AG09309 (cell line): ENCODE measurements around the gene TAPBPL.

Experiments
- DNase-seq: peaks from one replicate; pipeline ENCODE4 v3.0.0-alpha.2; 2010; ENCODE audit warnings: low read depth
- H3K4me3 ChIP-seq: 2 replicates; pipeline ENCODE4 v1.5.1; 2011; ENCODE audit warnings: mild to moderate bottlenecking, low read depth, low read length, moderate library complexity; ENCODE audit not compliant: control insufficient read depth
- TF ChIP-seq, protein P1 (sequence below): IDR thresholded peaks from 2 replicates; pipeline ENCODE4 v1.5.1; 2011; ENCODE audit warnings: mild to moderate bottlenecking, low read depth, low read length, inconsistent platforms; ENCODE audit not compliant: insufficient read depth, control insufficient read depth; ENCODE audit errors: missing control alignments

Gene TAPBPL

DNA sequence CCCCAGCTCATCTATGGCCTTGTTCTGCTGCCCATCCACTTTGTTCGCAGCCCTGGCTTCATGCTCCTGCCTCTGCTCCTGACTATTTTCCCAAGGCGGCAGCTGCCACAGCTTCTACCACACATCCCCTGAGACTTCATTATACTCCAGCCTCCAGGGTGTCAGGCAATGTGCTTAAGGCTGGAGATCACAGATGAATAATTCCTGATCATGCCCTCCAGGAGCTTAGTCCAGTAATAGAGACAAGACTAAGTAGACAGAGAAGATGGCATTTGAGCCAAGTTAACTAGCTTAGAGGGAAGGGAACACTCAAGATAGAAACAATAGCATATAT lies 7.1 kb downstream of the TAPBPL start:
- no peak overlapping the region for H3K4me3 ChIP-seq
- TF ChIP-seq, protein P1, sequence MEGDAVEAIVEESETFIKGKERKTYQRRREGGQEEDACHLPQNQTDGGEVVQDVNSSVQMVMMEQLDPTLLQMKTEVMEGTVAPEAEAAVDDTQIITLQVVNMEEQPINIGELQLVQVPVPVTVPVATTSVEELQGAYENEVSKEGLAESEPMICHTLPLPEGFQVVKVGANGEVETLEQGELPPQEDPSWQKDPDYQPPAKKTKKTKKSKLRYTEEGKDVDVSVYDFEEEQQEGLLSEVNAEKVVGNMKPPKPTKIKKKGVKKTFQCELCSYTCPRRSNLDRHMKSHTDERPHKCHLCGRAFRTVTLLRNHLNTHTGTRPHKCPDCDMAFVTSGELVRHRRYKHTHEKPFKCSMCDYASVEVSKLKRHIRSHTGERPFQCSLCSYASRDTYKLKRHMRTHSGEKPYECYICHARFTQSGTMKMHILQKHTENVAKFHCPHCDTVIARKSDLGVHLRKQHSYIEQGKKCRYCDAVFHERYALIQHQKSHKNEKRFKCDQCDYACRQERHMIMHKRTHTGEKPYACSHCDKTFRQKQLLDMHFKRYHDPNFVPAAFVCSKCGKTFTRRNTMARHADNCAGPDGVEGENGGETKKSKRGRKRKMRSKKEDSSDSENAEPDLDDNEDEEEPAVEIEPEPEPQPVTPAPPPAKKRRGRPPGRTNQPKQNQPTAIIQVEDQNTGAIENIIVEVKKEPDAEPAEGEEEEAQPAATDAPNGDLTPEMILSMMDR: no peak
- DNase-seq: no peak

DNA sequence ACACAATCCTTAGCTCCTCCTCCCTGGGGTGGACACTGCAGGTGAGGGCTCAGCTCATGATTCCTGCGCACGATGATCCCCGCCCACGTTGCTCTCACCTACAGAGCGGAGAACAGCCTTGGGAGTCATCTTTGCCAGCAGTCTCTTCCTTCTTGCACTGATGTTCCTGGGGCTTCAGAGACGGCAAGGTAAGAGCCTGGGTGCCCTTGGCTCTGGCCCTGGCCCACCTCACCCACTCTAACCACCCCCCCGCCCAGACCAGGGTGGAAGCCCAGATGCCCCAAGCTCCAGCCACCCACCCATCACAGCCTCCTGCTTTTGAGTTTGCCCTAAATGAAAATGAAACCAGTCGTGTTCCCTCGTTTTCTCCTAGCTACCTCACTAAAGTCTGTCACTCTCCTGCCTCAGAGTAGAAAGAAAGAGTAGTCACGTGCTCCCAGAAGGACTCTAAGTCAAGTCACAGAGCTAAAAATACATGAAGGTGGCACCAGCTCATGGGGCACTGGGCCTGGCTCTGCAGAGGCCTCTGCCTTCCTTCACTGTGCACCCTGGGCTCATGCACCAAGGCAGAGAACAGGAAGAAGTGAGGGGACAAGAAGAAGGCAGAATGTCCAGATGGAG lies 9.0 kb downstream of the TAPBPL start:
- no peak for DNase-seq
- TF ChIP-seq, protein P1: no peak
- no peak overlapping the region for H3K4me3 ChIP-seq

DNA sequence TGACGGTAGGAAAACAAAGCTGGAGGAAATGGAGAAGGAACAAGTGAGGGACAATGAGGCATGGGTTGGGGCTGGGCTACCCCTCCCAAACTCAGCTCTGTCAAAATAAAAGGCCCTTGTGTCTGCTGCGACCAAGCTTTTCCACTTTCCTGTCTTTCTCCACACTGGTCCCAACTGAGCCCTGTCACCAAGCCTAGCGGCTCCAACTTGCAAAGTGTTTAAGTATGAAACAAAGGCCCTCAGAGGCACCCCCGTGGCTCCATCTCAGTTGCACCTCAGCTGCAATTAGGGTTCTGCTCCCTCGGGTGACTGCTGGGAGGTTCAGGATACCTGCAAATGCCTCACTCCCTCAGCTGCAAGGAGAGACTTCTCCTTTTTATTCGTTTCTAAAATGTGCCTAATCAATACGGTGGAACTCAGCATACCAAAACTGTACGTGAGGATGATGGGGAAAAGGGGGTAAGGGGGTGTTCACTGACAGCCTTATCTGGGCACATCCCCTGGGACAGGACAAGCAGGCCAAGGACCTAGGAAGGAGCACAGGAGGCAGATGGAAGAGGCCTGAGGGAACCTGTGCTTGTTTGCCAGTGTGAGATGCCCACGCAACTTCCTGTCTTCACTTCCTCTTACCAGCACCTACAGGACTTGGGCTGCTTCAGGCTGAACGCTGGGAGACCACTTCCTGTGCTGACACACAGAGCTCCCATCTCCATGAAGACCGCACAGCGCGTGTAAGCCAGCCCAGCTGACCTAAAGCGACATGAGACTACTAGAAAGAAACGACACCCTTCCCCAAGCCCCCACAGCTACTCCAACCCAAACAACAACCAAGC lies 9.8 kb downstream of the TAPBPL start:
- no peak for DNase-seq
- TF ChIP-seq, protein P1: no peak
- H3K4me3 ChIP-seq: no peak overlapping the region

DNA sequence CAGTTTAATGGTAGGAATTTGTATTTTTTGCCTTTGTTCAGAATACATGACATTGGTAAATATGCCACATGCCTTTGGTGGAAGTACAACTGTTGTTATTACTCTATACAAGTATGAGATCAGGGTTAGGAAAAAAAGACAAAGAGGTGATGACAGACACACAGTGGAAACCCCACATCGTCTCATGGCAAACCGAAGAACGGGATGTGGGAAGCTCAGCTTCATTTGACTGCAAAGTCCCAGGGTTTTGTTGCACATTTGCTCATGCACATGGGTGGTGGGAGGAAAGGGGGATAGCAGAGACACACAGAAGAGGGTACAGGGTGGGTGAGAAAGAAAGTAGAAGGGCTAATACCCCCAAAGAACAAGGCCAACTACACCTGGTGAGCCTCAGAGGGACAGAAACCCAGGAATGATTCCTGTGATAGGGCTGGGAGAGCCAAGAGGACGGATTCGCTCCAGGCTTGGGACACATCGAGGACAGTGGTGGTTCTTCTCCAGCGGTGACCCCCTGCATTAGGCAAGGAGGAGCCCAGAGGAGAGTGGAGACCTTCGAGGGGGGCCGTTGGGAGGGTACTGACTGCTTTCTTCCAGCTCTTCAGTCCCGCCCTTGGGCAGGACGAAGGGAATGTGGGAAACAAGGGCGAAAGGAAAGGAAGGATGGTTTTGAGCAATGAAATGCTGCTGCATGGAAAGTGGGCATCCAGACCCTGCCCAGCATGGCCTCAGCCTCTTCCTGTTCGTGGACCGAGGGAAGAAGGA lies 10.6 kb downstream of the TAPBPL start:
- H3K4me3 ChIP-seq: no peak overlapping the region
- TF ChIP-seq, protein P1: no peak
- no peak for DNase-seq

DNA sequence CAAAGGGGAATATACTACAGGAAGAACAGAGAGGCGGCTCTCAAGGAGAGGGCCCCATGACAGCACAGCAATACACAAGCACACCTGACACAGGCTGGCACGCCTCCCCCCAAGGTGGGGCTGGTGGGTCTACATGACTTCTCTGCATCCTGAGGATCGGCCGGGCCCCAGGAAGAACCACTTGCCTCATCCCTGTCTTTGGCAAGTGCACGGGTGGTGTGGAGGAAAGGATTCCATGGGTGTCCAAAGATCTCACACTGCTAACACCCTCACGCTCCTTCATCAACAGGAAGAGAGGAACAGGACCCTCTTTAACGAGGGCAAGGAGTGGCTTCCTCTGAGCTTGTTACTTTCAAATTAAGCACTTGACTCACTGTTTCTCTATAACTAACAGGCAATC lies 11.4 kb downstream of the TAPBPL start:
- DNase-seq: no peak
- TF ChIP-seq, protein P1: no peak
- no peak overlapping the region for H3K4me3 ChIP-seq

DNA sequence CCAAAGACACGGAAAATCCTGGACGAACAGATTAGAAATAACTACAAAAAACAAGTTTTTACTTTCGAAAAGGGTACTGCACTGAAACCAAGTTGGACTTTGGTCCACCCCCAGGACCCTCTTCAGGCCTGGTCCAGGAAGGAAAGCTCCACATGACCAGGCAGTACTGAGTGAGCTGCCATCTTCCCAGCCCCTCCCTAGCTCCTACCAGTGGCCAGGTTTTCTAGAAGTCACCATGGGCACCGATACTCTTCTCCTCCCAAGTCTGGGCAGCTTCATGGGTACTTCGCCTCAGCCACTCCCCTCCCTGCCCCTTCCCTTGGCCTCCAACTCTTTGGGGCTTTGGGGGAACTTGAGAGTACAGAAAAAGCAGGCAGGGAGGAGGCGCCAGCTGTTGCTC lies 12.0 kb downstream of the TAPBPL start:
- TF ChIP-seq, protein P1: no peak
- no peak for DNase-seq
- no peak overlapping the region for H3K4me3 ChIP-seq
